RWPE1 (cell line): ENCODE data around the gene MATCAP1.
A peak's percentile ranks its signal among the peaks of the same experiment; 100 is the strongest.

ENCODE experiments used
- CTCF ChIA-PET: fragments of 350-600 bp; sonication (Branson Sonifier 250); formaldehyde crosslinking; extraction: SDS; loops from one replicate; lab custom pipeline; 2021; lab: Yijun Ruan, JAX
- POLR2A ChIA-PET: fragments of 400-600 bp; formaldehyde crosslinking; extraction: SDS; loops from one replicate; lab custom pipeline; 2020; ENCODE audit warnings: antibody characterized with exemption; ENCODE audit not compliant: low non-redundant PET; lab: Yijun Ruan, JAX
- DNase-seq: peaks from one replicate; pipeline ENCODE4 v3.0.0; 2012; ENCODE audit warnings: low spot score
- H3K27ac ChIP-seq: fragments of 450-650 bp; 2 replicates; pipeline ENCODE4 v1.5.1; 2017
- TF ChIP-seq, protein P1 (sequence below): fragments of 450-650 bp; conservative IDR thresholded peaks from 2 replicates; pipeline ENCODE4 v1.5.1; 2017; ENCODE audit warnings: low read depth, mild to moderate bottlenecking

Gene MATCAP1

DNA sequence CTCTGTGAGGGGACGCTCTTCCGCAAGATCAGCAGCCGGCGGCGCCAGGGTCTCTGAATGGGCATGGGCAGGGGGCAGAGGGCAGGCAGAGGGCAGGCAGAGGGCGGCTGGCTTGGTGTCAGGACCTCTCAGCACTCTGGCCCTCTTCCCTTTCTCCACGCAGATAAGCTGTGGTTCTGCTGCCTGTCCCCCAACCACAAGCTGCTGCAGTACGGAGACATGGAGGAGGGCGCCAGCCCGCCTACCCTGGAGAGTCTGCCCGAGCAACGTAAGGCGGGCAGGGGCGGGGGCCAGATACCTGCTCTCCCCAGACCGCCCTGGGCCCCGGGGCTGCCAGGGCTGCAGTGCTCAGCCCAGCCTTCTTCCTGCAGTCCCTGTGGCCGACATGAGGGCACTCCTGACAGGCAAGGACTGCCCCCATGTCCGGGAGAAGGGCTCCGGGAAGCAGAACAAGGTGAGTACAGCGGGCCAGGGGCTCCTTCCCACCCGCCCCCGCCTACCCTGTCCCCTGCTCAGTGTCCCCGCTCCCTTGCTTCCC, 19.3 kb upstream of the MATCAP1 start:
- ChIA-PET POLR2A (no interaction called here), CTCF (interaction anchor here (0.6 to 0.7 kb wide), 2 partner anchors 32 to 198 kb away, joined by 3 read pairs; no protein-coding TSS in a partner anchor)
- no peak for DNase-seq

DNA sequence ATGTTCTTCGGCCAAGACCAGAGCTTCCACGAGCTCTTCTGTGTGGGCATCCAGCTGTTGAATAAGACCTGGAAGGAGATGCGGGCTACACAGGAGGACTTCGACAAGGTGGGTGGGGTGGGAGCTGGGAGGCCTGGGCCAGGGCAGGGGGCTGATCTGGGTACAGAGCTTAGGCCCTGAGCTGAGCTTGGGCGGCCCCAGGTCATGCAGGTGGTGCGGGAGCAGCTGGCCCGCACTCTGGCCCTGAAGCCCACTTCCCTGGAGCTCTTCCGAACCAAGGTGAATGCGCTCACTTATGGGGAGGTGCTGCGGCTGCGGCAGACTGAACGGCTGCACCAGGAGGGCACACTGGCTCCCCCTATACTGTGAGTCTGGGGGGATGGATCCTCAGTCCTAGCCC, 18.7 kb upstream of the MATCAP1 start:
- POLR2A ChIA-PET = no interaction called here
- CTCF ChIA-PET = interaction anchor here (0.7 kb wide), 1 partner anchor 33 kb away, joined by 3 read pairs; no protein-coding TSS in a partner anchor
- TF ChIP-seq, protein P1, sequence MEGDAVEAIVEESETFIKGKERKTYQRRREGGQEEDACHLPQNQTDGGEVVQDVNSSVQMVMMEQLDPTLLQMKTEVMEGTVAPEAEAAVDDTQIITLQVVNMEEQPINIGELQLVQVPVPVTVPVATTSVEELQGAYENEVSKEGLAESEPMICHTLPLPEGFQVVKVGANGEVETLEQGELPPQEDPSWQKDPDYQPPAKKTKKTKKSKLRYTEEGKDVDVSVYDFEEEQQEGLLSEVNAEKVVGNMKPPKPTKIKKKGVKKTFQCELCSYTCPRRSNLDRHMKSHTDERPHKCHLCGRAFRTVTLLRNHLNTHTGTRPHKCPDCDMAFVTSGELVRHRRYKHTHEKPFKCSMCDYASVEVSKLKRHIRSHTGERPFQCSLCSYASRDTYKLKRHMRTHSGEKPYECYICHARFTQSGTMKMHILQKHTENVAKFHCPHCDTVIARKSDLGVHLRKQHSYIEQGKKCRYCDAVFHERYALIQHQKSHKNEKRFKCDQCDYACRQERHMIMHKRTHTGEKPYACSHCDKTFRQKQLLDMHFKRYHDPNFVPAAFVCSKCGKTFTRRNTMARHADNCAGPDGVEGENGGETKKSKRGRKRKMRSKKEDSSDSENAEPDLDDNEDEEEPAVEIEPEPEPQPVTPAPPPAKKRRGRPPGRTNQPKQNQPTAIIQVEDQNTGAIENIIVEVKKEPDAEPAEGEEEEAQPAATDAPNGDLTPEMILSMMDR = no peak

More for the DNA sequence above, 19.3 kb upstream of the MATCAP1 start:
- TF ChIP-seq, protein P1 = no peak
- H3K27ac ChIP-seq = peak overlapping the region; percentile 87

DNA sequence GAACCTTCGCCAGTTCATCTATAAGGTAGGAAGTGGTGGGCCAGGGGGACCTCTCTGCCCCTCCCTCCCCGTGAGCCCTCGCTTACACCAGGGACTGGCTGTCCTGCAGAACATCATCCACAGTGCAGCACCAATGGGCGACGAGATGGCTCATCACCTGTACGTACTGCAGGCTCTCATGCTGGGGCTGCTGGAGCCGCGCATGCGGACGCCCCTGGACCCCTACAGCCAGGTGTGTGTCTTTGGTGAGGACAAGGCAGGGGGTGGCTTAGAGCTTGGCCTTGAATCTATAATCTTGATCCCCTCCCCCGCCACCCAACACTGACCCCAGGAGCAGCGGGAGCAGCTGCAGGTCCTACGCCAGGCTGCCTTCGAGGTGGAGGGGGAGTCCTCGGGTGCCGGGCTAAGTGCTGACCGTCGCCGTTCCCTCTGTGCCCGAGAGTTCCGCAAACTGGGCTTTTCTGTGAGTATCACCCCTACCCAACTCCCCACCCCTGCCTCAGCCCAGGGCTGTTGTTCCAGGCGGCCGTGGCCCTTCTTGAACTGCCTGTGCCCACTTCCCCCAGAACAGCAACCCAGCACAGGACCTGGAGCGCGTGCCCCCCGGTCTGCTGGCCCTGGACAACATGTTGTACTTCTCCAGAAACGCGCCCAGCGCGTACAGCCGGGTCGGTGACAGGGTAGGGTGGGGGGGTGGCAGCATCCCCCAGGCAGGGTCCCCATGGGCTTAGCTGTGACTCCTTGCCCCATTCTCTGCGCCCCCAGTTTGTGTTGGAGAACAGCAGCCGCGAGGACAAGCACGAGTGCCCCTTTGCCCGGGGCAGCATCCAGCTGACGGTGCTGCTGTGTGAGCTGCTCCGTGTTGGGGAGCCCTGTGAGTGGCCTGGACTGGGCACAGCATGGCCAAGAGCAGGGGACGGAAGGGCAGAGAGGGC, 17.9 kb upstream of the MATCAP1 start:
- TF ChIP-seq, protein P1 = no peak
- H3K27ac ChIP-seq = peak overlapping the region; percentile 28
- CTCF ChIA-PET = no interaction called here
- POLR2A ChIA-PET = interaction anchor here (0.7 kb wide), 1 partner anchor 45 kb away, joined by 5 read pairs; no protein-coding TSS in a partner anchor
- DNase-seq = no peak

More for the DNA sequence above, 18.7 kb upstream of the MATCAP1 start:
- peak overlapping the region; percentile 28 for H3K27ac ChIP-seq
- DNase-seq = no peak

DNA sequence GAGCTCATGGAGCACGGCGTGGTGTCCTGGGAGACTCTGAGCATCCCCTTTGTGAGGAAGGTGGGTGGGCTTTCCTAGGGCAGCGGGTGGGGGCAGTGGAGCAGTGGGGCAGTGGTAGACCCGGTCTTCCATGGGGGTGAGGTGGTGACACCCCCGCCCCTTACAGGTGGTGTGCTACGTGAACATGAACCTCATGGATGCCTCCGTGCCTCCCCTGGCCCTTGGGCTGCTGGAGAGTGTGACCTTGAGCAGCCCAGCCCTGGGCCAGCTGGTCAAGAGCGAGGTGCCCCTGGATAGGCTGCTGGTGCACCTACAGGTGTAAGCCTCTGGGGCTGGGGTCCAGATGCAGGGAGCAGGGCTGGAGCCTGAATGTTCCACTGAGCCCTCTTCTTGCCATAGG, 16.7 kb upstream of the MATCAP1 start:
- DNase-seq = no peak
- H3K27ac ChIP-seq = peak overlapping the region; percentile 92
- ChIA-PET CTCF (interaction anchor here (0.6 to 4.5 kb wide), 2 partner anchors 11 to 22 kb away, joined by 3 to 19 read pairs; no protein-coding TSS in a partner anchor), POLR2A (interaction anchor here (0.6 kb wide), 1 partner anchor 240 kb away, joined by 4 read pairs; no protein-coding TSS in a partner anchor)
- TF ChIP-seq, protein P1 = no peak

DNA sequence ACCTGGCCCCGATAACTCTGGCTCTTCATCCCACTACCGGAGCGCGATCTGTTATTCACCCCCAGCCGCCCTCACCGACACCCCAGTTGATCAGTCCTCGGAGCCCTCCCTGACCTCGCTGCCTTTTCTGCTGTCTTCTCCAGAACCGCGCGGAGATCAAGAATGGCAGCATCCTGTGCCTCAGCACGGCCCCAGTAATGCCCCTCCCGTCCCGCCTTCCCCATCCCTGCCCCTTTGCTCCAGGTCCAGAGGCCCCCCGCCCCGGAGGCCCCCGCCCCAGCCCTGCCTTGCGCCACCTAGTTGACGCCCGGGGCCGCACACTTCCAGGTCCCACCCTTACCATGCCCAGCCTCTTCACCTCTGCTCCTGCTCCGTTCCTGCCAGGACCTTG, 16.0 kb upstream of the MATCAP1 start:
- DNase-seq = peak; percentile 36
- TF ChIP-seq, protein P1 = peak; percentile 58
- H3K27ac ChIP-seq = peak overlapping the region; percentile 92
- ChIA-PET POLR2A (interaction anchor here (0.6 kb wide), 1 partner anchor 240 kb away, joined by 4 read pairs; no protein-coding TSS in a partner anchor), CTCF (interaction anchor here (0.6 to 4.5 kb wide), 7 partner anchors 8 to 488 kb away, joined by 3 to 20 read pairs (median 4); partner anchors contain the start of gene NOL3)
